ENCODE measurements around the gene PTPRG.

GRCh38 chr3:61591300-61591699, 29.9 kb downstream of the PTPRG start:
- TF ChIP-seq CTCF (IDR thresholded peaks at IDR 0.05; ENCODE audit: insufficient read depth, low read depth, low read length) (no peak), EZH2 (IDR thresholded peaks at IDR 0.05; ENCODE audit: insufficient read depth, low read length) (no peak)
